H1 (cell line): ENCODE data around the gene L3MBTL2. TPM values are rescaled to one million over a fixed set of nuclear protein-coding genes. Genes with fewer than 3 reads are reported as not detected.

ENCODE experiments used
- CBX8 ChIP-seq: fragments of 300-800, 300-1000 bp; sonication (generic); IDR thresholded peaks from 2 replicates; pipeline ENCODE4 v1.7.1; 2016; ENCODE audit warnings: low read depth, low read length, borderline replicate concordance
- CHD7 ChIP-seq: fragments of 300-600 bp; sonication (generic); IDR thresholded peaks from 2 replicates; pipeline ENCODE4 v1.7.1; 2012; ENCODE audit warnings: low read length, moderate library complexity, mild to moderate bottlenecking, inconsistent platforms; ENCODE audit not compliant: insufficient replicate concordance
- RXRA ChIP-seq: IDR thresholded peaks from 2 replicates; pipeline ENCODE4 v1.6.1; 2011; ENCODE audit warnings: low read depth, mild to moderate bottlenecking, low read length, moderate library complexity; ENCODE audit not compliant: insufficient read depth
- SIN3A ChIP-seq, 2 experiments: IDR thresholded peaks in 1 of 2; conservative IDR thresholded peaks in 1 of 2; 2 replicates each; pipeline ENCODE4 v1.6.1; 2011 to 2012; ENCODE audit warnings: low read length in 2 of 2, improper control_type of control experiment in 1 of 2, low read depth in 1 of 2, mild to moderate bottlenecking in 1 of 2
- TAF1 ChIP-seq: IDR thresholded peaks from 2 replicates; pipeline ENCODE4 v1.6.1; 2011; ENCODE audit warnings: mild to moderate bottlenecking, low read depth, low read length
- polyA plus RNA-seq, 7 experiments: library from polyadenylated mRNA; depleted of rRNA in 3 of 7; stranded (reverse) in 5 of 7; unstranded in 2 of 7; fragments of >200 nt in 5 of 7; fragments of 200-250 nt in 2 of 7; gene quantifications; 1 replicate in 5 of 7; 2 replicates in 1 of 7; 4 replicates in 1 of 7; pipeline versions ENCODE4 v1.2.1 to v1.2.3, GENCODE V29; 2011 to 2013; ENCODE audit warnings: missing spikeins in 2 of 7, mixed read lengths in 2 of 7
- total RNA-seq: library from RNA; stranded (reverse); fragmentation: NEBNext Ultra II Directional; extraction: Animal tissue kit (Norgen Biotek cat#: 25700); gene quantifications from 2 replicates; pipeline ENCODE4 v1.2.1, GENCODE V29; 2021

The L3MBTL2 gene
- total and polyA plus RNA-seq, 2 of the 8 experiments (the other 6 are each of a cell fraction or from before 2014, with no cell fraction given) = 23.9 to 24.9 TPM

- TF ChIP-seq CHD7 (no peak), TAF1 (no peak), SIN3A (conservative IDR thresholded peaks at IDR 0.05 in 1 of 2, IDR thresholded peaks at IDR 0.05 in 1 of 2; ENCODE audit: low read depth in 1 of 2, low read length in 2 of 2) (no peak), RXRA (no peak), CBX8 (no peak)
Measured at GRCh38 chr22:41234815-41235695, 29.9 kb downstream of the L3MBTL2 start (continued).
